C4-2B (cell line): ENCODE results near the gene USP49.
A peak's percentile ranks its signal among the peaks of the same experiment; 100 is the strongest.

Source experiments
- H3K27ac ChIP-seq: fragments of 450-650 bp; 2 replicates; pipeline ENCODE4 v1.5.1; 2017
- CTCF ChIP-seq: fragments of 450-650 bp; conservative IDR thresholded peaks from 2 replicates; pipeline ENCODE4 v1.5.1; 2017; ENCODE audit warnings: mild to moderate bottlenecking
- ZFX ChIP-seq: fragments of 450-650 bp; IDR thresholded peaks from 2 replicates; pipeline ENCODE4 v1.6.1; 2017

The USP49 gene

GRCh38 chr6:41922154-41922553 lies 27.0 kb upstream of the USP49 start:
- H3K27ac ChIP-seq: peak overlapping the region; percentile 83
- TF ChIP-seq CTCF: no peak
- TF ChIP-seq ZFX: no peak

DNA sequence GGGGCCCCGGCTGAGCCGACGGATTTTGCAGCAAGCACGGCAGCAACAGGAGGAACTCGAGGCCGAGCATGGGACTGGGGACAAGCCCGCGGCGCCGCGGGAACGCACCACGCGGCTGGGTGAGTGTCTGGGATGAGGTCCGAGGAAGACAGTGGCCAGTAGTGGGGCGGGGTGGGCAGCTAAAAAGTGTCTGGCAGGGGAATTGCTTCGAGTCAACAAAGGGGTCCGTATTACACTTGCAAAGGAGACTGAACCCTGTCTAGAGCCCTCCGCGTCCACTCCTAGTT lies 26.5 kb upstream of the USP49 start:
- H3K27ac ChIP-seq: peak overlapping the region; percentile 83
- no peak; the same call in 1 of the 2 replicates for TF ChIP-seq ZFX
- TF ChIP-seq CTCF: no peak

GRCh38 chr6:41920921-41921711 lies 25.9 kb upstream of the USP49 start, which contains the start of the genes BYSL and MED20:
Gene BYSL (plus strand): TSS chr6:41921499. CDS start chr6:41921563, 64 bp downstream.
Gene MED20 (minus strand): TSS chr6:41921139. CDS start chr6:41921018, 121 bp downstream.
- TF ChIP-seq ZFX (peak; percentile 66; the same call in 1 of the 2 replicates), CTCF (peak; percentile 99)
- H3K27ac ChIP-seq: peak within 1 kb of the TSS; percentile 83

- no peak overlapping the region for H3K27ac ChIP-seq
- TF ChIP-seq CTCF (no peak), ZFX (no peak)
Measured at GRCh38 chr6:41917528-41917927, 22.4 kb upstream of the USP49 start.

DNA sequence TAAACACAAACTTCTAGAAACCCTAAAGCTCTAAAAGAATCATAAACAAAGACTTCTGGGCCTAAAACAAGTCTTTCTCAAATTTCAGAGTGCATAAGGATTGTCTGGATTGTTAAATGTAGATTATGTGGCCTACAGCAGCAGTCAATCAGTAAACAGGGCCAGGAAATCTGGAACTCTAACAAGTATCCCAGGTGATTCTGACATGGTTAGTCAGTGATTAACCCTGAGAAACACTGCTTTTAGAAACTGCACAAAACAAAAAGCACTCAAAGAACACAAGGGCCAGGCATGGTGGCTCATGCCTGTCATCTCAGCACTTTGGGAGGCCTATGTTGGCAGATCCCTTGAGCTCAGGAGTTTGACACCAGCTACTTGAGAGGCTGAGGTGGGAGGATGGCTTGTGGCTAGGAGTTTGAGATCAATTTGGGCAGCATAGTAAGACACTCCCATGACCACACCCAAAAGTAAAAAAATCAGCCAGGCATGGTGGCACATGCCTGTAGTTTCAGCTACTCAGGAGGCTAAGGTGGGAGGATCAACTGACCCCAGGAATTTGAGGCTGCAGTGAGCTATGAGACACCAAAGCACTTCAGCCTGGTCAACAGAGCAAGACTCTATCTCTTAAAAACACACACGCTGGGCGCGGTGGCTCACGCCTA lies 19.8 kb upstream of the USP49 start:
- H3K27ac ChIP-seq: no peak overlapping the region
- no peak for TF ChIP-seq CTCF
- TF ChIP-seq ZFX: no peak

DNA sequence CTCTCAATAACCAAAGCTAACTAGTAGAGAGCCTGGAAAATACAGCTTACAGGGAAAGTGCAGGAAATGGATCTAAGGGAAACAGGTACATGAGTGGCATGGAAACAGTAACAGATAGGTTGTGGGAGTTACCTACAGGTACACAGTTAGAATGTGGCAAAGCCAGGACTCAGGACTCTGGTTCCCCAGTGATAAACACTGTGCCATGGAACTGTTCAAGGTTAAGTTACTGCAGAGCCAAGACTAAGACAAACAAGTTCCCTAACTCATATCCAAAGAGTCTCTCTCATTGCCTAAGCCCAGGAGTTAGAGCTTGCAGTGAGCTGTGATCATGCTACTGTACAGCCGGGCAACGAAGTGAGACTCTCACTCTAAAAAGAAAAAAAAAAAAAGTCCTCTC lies 19.2 kb upstream of the USP49 start:
- H3K27ac ChIP-seq: no peak overlapping the region
- TF ChIP-seq CTCF (no peak), ZFX (no peak)

DNA sequence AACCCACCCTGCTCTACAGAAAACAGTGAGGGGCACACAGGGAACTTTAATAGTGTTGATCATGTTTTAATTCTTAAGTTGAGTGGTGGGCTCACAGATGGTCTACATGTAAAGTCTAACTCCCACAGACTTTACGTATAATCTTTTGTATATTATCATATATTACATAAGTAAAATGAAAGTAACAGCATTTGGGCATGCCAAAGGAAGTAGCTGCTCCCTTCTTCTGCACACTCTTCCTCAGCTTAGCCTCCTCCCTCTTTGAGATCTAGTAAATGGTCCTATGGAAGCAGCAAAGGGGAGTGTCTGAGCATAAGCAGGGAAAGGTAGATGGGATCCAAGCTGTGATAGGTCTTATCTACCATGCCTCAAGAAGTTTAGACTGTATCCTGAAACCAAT lies 14.6 kb upstream of the USP49 start:
- TF ChIP-seq ZFX (no peak), CTCF (no peak)
- H3K27ac ChIP-seq: no peak overlapping the region
